UCSD-AML1 (cell line): ENCODE measurements around the gene LGR6.

Experiments
- DNase-seq: peaks from one replicate; lab custom pipeline; 2025; ENCODE audit not compliant: unreplicated experiment; lab: John Stamatoyannopoulos, UW

LGR6 gene

GRCh38 chr1:202215472-202216130 is 22.0 kb downstream of the LGR6 start:
- DNase-seq = no peak

DNA sequence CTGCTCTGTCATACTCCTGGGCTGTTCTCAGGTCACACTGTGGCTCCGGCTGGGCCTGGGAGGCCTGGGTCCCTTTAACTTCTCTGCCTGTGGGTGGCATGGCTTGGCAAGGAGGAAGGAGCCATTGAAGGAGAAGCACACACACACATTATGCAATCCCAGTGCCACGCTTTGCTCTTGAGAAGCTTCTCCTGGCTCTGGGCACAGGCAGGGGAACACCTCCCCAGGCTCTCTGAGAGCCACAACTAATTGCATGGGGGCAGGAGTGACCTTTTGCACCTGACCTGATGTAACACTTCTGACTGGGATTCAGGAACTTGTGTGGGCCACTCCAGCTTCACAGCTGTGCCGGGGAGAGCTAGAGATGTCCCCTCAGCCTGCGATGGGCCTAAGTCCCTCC is 23.1 kb downstream of the LGR6 start:
- no peak for DNase-seq

- DNase-seq = no peak
Observed at GRCh38 chr1:202217516-202217915, 23.9 kb downstream of the LGR6 start.

- no peak for DNase-seq
Observed at GRCh38 chr1:202217951-202218350, 24.4 kb downstream of the LGR6 start.

DNA sequence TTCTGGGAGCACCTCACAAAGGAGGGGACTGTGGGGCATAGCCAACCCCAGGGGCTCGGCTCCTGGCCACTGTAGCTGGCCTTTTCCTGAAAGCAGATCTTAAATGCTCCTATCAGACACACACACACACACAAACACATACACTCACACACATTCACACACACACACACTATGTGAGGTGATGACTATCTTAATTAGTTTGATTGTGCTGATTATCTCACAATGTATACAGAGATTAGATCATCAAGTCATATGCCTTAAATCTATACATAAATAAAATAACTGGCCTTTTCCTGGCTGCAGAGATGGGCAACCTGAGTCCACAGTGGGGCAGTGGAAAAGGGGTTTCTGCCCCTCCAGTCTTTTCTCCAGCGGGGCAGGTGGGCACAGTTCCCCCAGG is 27.1 kb downstream of the LGR6 start:
- no peak for DNase-seq

DNA sequence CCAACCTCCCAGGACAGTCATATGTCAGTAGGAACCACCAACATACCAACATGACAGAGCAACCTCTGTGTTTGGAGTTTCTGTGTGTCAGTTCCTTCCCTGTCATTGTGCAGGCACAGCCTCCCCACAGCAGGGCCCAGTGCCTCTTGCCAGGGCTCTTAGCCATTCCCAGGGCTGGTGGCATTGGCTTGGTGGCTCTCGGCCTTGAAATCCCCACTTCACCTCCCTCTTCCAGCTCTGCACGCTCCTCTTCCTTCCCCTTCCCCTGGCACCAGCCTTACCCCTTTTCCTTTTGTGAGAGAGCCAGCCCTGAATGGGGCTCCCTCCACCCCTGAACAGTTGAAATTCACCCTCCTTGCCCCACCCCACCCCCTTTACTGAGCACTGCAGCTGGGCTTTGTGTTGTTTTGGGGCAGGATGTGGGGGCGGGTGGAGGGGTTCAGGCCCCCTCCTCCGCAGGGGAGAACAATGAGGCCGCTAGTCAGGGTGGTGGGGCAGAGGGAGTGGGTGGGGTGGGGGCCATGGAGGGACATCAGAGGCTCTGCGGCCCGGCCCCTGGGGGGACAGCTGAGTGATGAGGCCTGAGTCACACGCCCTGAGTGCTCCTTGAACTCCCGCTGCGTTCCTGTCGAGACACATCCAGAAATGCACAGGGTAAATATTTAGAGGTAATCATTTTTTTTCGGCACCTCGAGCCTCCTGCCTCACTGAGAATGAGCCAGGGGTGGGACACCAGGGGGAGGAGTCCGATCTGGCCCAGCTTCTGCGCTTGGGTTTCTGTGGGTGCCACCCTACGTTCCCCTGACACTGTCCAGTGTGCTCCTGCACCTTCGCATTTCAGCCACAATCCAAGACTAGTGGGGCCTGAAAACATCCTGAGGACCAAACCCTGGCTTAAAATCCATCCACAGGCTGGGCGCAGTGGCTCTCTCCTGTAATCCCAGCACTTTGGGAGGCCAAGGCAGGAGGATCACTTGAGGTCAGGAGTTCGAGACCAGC is 28.6 kb downstream of the LGR6 start:
- DNase-seq = no peak

DNA sequence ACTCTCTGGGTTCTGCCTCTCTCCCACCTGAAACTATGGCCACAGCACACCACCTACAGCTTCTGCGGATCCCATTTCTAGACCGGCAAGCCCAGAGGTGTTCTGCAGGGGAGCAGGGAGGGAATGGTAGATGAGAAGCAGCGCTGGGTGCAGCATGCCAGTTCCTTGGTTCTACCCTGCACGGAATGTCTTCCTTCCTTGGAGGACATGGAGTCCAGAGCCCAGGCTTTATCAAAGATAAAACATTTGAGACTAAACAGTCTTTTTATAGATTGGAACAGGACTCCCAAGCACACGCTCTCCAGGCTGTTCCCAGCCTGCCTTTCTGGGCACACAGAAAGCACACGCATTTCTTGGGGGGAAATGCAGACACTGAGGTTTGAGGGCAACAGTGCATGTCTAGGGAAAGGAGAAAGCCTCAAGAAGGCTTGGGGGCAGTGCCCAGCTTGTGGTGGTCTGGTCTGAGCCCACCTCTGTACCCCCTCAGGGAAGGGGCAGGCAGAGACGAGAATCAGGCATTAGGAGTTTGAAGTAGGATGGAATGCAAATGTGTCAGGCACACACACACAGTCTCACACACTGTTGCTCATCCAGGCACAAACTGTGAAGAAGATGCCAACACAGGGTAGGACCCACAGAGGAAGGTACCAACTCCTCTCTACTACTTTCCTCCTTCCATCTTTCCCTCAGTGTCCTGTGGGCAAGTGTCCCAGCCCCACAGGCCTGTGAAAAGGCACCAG is 29.7 kb downstream of the LGR6 start:
- no peak for DNase-seq

- no peak for DNase-seq
Observed at GRCh38 chr1:202224453-202224852, 30.9 kb downstream of the LGR6 start.

DNA sequence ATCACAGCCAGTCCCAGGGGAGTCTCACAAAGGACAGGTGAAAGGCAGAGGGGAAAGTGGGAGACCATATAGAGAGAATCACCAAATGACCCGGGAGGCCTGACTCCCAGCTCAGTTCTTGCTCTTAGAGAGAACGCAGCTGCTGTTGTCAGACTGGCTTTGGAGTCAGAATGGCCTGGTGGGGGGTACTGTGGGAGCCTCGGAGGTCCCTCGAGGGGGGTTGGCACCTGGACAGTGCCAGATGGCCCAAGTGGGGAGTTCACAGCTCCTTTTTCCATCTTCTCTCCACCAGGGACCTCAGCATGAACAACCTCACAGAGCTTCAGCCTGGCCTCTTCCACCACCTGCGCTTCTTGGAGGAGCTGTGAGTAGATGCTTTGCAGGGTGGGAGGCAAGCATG is 31.5 kb downstream of the LGR6 start:
- no peak for DNase-seq

- no peak for DNase-seq
Observed at GRCh38 chr1:202227053-202227672, 33.6 kb downstream of the LGR6 start.

GRCh38 chr1:202227997-202228401 is 34.4 kb downstream of the LGR6 start:
- DNase-seq = no peak

DNA sequence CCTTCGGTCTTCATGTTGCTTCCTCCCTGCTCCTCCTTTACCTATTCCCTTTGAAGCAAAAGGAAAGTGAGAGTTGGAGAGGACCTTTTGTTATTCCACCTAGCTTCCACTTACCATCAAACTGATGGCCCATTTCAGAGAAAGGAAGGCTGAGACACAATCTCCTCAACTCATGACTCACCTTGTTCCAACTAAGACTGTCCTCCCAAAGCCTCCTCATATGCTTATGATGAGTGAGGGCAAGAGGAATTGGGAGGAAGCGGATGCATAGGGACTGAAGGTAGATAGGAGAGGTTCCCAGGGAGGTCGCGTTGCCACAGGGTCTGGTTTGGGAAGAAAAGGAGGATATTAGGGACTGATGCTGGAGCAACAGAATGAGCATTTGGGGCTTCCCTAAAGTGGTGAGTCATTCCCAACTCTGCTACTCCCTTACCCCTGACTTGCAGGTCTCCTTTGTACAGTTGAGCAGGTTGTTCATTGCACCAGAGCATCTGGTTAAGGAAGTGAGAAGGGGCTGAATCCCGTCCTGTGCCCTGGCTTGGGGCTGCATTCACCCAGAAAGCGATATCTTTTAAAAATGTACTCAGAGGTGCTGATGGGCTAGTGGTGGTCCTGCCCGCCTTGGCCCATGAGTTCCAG is 35.0 kb downstream of the LGR6 start:
- no peak for DNase-seq

DNA sequence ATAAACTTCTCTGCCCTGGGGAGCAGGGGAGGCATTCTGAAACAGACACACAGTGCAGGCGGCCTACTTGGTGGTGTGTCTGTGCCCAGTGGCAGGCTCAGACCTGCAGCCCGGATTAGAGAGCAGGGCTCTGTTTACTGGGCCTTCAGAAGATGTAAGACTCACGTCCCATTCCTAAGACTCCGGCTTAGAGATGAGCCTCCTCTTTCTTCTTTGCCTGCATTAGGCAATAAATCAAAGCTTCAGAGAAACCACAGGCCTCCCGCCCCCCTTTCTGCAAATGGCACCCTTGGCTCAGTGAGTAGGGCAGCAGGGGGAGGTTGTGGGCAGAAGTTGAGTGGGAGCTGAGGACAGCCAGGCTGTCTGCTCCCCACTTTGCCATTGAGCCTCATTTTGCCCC is 35.8 kb downstream of the LGR6 start:
- no peak for DNase-seq

DNA sequence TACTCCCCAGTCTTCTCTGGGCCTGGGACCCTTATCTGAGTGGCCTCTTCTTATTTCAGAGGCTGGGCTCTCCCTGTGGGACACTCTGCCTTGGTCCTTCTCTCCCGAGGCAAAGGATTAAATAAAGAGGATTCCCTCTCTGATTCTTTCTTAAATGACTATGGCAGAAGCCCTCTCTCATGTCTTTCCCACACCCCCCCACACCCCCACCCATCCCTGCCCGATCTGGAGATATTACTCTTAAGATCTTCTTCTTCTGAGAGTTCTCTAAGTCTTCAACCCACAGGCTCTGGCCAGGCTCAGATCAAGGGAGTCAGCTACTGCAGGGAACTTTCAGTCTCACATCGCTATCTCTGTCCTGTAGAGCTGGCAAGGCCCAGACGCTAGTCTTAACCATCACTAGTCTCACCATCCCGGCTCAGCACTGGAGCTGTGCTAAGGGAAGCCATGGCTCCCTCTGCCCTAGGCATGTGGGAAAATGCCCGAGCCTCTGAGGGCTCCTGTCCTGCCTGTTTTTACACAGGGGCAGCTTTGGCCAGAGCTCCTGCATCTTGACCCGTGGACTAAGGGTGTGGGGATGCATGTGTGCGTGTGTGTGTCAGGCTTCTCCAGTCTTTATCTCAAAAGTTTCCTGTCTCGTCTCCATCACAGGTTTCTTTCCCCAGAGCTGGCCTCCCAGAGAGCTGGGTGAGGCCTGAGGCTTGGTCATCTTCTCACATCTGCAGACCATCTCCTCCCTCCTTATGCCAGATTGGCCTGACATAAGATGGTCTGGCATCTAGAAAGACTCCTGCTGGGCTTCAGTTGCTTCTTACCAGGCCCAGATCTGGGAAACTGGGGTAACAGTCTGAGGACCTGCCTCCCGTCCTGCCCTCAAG is 36.7 kb downstream of the LGR6 start:
- no peak for DNase-seq

- DNase-seq = no peak
Observed at GRCh38 chr1:202230939-202231645, 37.5 kb downstream of the LGR6 start.

GRCh38 chr1:202233171-202233570 is 39.6 kb downstream of the LGR6 start:
- DNase-seq = no peak

DNA sequence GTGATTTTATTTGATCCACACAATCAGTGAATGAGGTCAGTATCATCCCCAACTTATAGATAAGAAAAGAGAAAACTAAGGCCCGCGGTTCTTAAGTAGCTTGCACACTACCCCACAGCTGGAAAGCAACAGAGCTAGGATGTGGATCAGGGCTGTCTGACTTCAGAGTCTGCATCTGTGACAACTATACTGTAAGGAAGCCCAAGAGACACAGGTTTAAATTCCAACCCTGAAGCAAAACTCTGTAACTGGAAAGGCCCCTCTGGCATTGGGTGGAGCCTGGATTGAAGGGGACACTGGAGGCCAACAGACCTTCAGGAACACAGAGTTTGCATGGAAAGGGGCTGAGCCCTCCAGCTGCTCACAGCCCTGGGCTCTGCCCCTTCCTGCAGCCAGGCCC is 40.2 kb downstream of the LGR6 start:
- DNase-seq = no peak

- DNase-seq = no peak
Observed at GRCh38 chr1:202234331-202235002, 40.9 kb downstream of the LGR6 start.
